Measurements from ENCODE around the gene DHX8.

GRCh38 chr17:43548689-43549379 lies 65.1 kb downstream of the DHX8 start:
- TF ChIP-seq, protein P1, sequence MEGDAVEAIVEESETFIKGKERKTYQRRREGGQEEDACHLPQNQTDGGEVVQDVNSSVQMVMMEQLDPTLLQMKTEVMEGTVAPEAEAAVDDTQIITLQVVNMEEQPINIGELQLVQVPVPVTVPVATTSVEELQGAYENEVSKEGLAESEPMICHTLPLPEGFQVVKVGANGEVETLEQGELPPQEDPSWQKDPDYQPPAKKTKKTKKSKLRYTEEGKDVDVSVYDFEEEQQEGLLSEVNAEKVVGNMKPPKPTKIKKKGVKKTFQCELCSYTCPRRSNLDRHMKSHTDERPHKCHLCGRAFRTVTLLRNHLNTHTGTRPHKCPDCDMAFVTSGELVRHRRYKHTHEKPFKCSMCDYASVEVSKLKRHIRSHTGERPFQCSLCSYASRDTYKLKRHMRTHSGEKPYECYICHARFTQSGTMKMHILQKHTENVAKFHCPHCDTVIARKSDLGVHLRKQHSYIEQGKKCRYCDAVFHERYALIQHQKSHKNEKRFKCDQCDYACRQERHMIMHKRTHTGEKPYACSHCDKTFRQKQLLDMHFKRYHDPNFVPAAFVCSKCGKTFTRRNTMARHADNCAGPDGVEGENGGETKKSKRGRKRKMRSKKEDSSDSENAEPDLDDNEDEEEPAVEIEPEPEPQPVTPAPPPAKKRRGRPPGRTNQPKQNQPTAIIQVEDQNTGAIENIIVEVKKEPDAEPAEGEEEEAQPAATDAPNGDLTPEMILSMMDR (conservative IDR thresholded peaks at IDR 0.05; ENCODE audit: low read length): no peak
- no peak for TF ChIP-seq EZH2phosphoT487 (IDR thresholded peaks at IDR 0.05; ENCODE audit: borderline replicate concordance, low read depth, low read length)

Measured in OCI-LY7 (cell line).